HG03064 (cell line): Measurements from ENCODE around the gene ZNF610.

Source experiments
- ATAC-seq: cut with Tn5 transposase; IDR thresholded peaks from one replicate; pipeline ENCODE4 v1.9.1; 2021; ENCODE audit warnings: low read depth; ENCODE audit not compliant: unreplicated experiment

Gene ZNF610

GRCh38 chr19:52397310-52398080 is 61.5 kb downstream of the ZNF610 start, which contains the start of gene ZNF528:
TSS of gene ZNF528 (plus strand) at chr19:52397849. CDS start at chr19:52402014, 4,165 bp downstream.
- ATAC-seq: peak; percentile 63

GRCh38 chr19:52398081-52398441 is 62.0 kb downstream of the ZNF610 start:
- peak; percentile 11 for ATAC-seq

- no peak for ATAC-seq
Measured at GRCh38 chr19:52410276-52410675, 74.2 kb downstream of the ZNF610 start.

- no peak for ATAC-seq
Measured at GRCh38 chr19:52415711-52416110, 79.7 kb downstream of the ZNF610 start.
